Testis (tissue), 3 donors: Measurements from ENCODE around the gene EXOC3L1. TPM values are rescaled to one million over a fixed set of nuclear protein-coding genes. Genes with fewer than 3 reads are reported as not detected.

Experiments used
- DNase-seq: peaks from one replicate; pipeline ENCODE4 v3.0.0-alpha.2; 2019
- H3K27ac ChIP-seq, 2 donors: fragments of 200-600 bp; sonication (generic); one replicate each; pipeline ENCODE4 v1.5.1; 2019
- H3K27me3 ChIP-seq: fragments of 200-600 bp; sonication (generic); one replicate; pipeline ENCODE4 v1.5.1; 2019
- H3K36me3 ChIP-seq: fragments of 200-600 bp; sonication (generic); one replicate; pipeline ENCODE4 v1.5.1; 2017; ENCODE audit warnings: low read depth; ENCODE audit errors: missing control alignments
- H3K4me1 ChIP-seq: fragments of 200-600 bp; sonication (generic); one replicate; pipeline ENCODE4 v1.5.1; 2019
- H3K4me3 ChIP-seq, 2 donors: fragments of 200-600 bp; sonication (generic); one replicate each; pipeline ENCODE4 v1.5.1; 2017 to 2019
- H3K9me3 ChIP-seq: fragments of 200-600 bp; sonication (generic); one replicate; pipeline ENCODE4 v1.5.1; 2017
- CTCF ChIP-seq, 3 experiments: fragments of 450-650 bp in 2 of 3; fragments of 200-600 bp in 1 of 3; sonication (generic) in 1 of 3; IDR thresholded peaks; one replicate each; pipeline ENCODE4 v1.5.1; 2016 to 2019; ENCODE audit warnings: antibody characterized with exemption in 3 of 3, mild to moderate bottlenecking in 2 of 3, moderate library complexity in 1 of 3
- POLR2A ChIP-seq: fragments of 450-650 bp; IDR thresholded peaks from one replicate; pipeline ENCODE4 v1.6.1; 2017; ENCODE audit warnings: antibody characterized with exemption, mild to moderate bottlenecking, moderate library complexity
- WGBS, 2 donors: methylation state at CpG; one replicate each; pipeline ENCODE4 v1.1.5; 2018; 5-methylcytosine and 5-hydroxymethylcytosine counted together
- intact Hi-C: fragments of 100-400 bp; cut with DNase I; formaldehyde crosslinking; loops from one replicate; pipeline ENCODE4 v1.15.1; 2023; ENCODE audit warnings: low total_unique reads
- polyA plus RNA-seq: library from polyadenylated mRNA; stranded (reverse); fragments of 350-450 nt; fragmentation: Illumina TruSeq; extraction: RNeasy Lipid Tissue Mini Kit (QIAGEN cat#74804); gene quantifications from one replicate; pipeline ENCODE4 v1.2.3, GENCODE V29; 2014; ENCODE audit warnings: low read depth, low replicate concordance; ENCODE audit not compliant: insufficient read depth
- total RNA-seq, 2 donors: library from RNA; depleted of rRNA; stranded (reverse); fragments of >200 nt; gene quantifications; one replicate each; pipeline ENCODE4 v1.2.3, GENCODE V29; 2016

EXOC3L1 gene
- total and polyA plus RNA-seq, 3 donors from 2014 or later = 2.6 to 9.0 (median 5.1) TPM

GRCh38 chr16:67200491-67200890 lies 10.6 kb upstream of the EXOC3L1 start:
- H3K27ac ChIP-seq = no peak overlapping the region
- DNase-seq = no peak
- no peak overlapping the region for H3K4me3 ChIP-seq
- 85% methylated on average over 6 of the region's 8 CpGs; no CpG with 5 or more reads in 1 of the 2 donors for WGBS, 2 donors
- intact Hi-C loops = no loop called here
- no peaks in the 10 kb centered on the region for H3K9me3 ChIP-seq
- H3K36me3 ChIP-seq = no peaks in the 10 kb centered on the region
- no peaks in the 10 kb centered on the region for H3K27me3 ChIP-seq
- H3K4me1 ChIP-seq = peaks cover 17% of the 10 kb centered on the region
- TF ChIP-seq CTCF (IDR thresholded peaks at IDR 0.05) = no peak
- TF ChIP-seq POLR2A = no peak

- intact Hi-C loops = no loop called here
- TF ChIP-seq CTCF (IDR thresholded peaks at IDR 0.05) (no peak), POLR2A (no peak)
- H3K36me3 ChIP-seq = no peaks in the 10 kb centered on the region
- H3K27me3 ChIP-seq = no peaks in the 10 kb centered on the region
- H3K4me1 ChIP-seq = peaks cover 17% of the 10 kb centered on the region
- peak overlapping the region; percentile 41 to 48 for H3K4me3 ChIP-seq
- no peak overlapping the region for H3K27ac ChIP-seq
- no peaks in the 10 kb centered on the region for H3K9me3 ChIP-seq
- peak; percentile 36 for DNase-seq
- 44 to 46% methylated on average over 10 to 21 of the region's 22 CpGs for WGBS, 2 donors
These were observed 9.9 kb upstream of the EXOC3L1 start for GRCh38 chr16:67199808-67200198.

GRCh38 chr16:67199011-67199807 lies 9.3 kb upstream of the EXOC3L1 start, which contains the start of gene ELMO3:
Gene ELMO3, plus strand, starts transcription at chr16:67199131. Its CDS starts 196 bp downstream, at chr16:67199327.
- Histone ChIP-seq H3K27me3 (no peaks in the 10 kb centered on the region), H3K4me3 (peak within 1 kb of the TSS; percentile 41 to 48), H3K27ac (no peak within 1 kb of the TSS), H3K9me3 (no peaks in the 10 kb centered on the region), H3K4me1 (peaks cover 17% of the 10 kb centered on the region), H3K36me3 (no peaks in the 10 kb centered on the region)
- WGBS, 2 donors = 33 to 34% methylated on average over 22 to 61 of the region's 61 CpGs
- intact Hi-C loops = no loop called here
- DNase-seq = peak; percentile 49
- TF ChIP-seq POLR2A (no peak), CTCF (IDR thresholded peaks at IDR 0.05) (peak in 1 of 3 experiments; percentile 26)

- peaks cover 26% of the 10 kb centered on the region for H3K4me1 ChIP-seq
- H3K4me3 ChIP-seq = no peak overlapping the region
- H3K27ac ChIP-seq = no peak overlapping the region
- TF ChIP-seq POLR2A (no peak), CTCF (IDR thresholded peaks at IDR 0.05) (peak; percentile 53 to 66 (median 56))
- WGBS, 2 donors = 47 to 59% methylated on average over 4 to 12 of the region's 12 CpGs
- no peaks in the 10 kb centered on the region for H3K36me3 ChIP-seq
- peak; percentile 66 for DNase-seq
- intact Hi-C loops = no loop called here
- no peaks in the 10 kb centered on the region for H3K27me3 ChIP-seq
- no peaks in the 10 kb centered on the region for H3K9me3 ChIP-seq
These were observed 8.3 kb upstream of the EXOC3L1 start for GRCh38 chr16:67198238-67198734.
